PC-3 (cell line): ENCODE measurements around the gene NRM.
A peak's percentile ranks its signal among the peaks of the same experiment; 100 is the strongest.

ENCODE experiments used
- EZH2 ChIP-seq: fragments of 300-600 bp; sonication (generic); IDR thresholded peaks from one replicate; pipeline ENCODE4 v1.6.1; 2017; ENCODE audit warnings: antibody characterized with exemption, mild to moderate bottlenecking, low read length; ENCODE audit not compliant: unreplicated experiment
- EZH2phosphoT487 ChIP-seq: fragments of 300-600 bp; sonication (generic); IDR thresholded peaks from 2 replicates; pipeline ENCODE4 v1.6.1; 2018; ENCODE audit warnings: mild to moderate bottlenecking, antibody characterized with exemption, low read length, borderline replicate concordance
- TF ChIP-seq, protein P1 (sequence below): fragments of 300-600 bp; sonication (generic); conservative IDR thresholded peaks from 2 replicates; pipeline ENCODE4 v1.5.1; 2017; ENCODE audit warnings: antibody characterized with exemption, low read depth, mild to moderate bottlenecking, low read length

DNA sequence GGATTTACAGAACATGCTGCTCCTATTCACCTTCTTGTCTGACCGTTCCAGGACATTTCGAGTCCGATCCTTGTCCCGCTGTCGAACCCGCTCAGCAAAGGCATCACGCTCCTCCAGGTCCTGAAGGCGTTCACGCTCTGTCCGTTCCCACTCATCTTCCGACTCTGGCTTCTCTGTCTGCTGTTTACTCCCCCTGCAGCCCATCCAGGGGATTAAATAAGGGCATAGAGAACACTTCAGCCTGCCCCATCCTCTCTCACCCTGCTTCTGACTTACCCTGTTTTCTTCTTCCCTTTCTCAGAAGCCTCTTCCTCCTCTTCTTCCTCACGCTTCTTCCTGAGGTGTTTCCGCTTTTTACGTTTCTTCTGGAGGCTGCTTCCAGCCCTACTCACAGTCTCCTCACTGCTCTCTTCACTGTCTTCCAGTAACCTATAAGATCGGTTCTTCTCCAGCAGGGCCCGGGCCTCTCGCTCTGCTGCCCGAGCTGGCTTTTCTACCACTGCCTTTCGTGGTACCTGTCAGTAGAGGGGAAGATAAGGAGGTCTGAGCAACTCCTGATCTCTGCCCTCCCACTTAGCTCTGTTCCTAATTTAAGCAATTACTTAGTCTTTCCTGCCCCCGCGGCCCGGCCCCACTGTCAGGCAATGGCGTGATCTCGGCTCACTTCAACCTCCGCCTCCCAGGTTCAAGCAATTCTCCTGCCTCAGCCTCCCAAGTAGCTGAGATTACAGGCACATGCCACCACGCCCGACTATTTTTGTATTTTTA, 19.8 kb downstream of the NRM start:
- TF ChIP-seq, protein P1, sequence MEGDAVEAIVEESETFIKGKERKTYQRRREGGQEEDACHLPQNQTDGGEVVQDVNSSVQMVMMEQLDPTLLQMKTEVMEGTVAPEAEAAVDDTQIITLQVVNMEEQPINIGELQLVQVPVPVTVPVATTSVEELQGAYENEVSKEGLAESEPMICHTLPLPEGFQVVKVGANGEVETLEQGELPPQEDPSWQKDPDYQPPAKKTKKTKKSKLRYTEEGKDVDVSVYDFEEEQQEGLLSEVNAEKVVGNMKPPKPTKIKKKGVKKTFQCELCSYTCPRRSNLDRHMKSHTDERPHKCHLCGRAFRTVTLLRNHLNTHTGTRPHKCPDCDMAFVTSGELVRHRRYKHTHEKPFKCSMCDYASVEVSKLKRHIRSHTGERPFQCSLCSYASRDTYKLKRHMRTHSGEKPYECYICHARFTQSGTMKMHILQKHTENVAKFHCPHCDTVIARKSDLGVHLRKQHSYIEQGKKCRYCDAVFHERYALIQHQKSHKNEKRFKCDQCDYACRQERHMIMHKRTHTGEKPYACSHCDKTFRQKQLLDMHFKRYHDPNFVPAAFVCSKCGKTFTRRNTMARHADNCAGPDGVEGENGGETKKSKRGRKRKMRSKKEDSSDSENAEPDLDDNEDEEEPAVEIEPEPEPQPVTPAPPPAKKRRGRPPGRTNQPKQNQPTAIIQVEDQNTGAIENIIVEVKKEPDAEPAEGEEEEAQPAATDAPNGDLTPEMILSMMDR: peak; percentile 38
- TF ChIP-seq EZH2phosphoT487 (no peak), EZH2 (no peak)
